ENCODE results near the gene ATP1A4.

DNA sequence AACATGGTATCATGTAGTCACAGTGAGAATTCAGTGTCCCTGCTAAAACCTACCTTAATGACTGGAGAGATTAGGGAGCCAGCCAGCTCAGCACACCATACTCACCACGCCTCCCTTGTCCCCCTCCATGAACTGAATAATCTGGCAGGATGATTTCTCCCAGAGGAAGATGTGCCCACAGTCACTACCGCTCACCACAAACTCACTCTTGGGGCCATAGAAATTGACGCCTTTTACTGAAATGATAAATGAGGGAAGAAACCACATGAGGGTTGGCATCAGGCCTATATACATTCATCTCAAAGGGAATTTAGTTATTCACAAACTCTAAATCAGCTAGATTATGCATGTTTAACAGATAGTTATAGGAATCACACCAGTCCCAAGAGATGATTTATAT, 71.1 kb downstream of the ATP1A4 start:
- TF ChIP-seq, protein P1, sequence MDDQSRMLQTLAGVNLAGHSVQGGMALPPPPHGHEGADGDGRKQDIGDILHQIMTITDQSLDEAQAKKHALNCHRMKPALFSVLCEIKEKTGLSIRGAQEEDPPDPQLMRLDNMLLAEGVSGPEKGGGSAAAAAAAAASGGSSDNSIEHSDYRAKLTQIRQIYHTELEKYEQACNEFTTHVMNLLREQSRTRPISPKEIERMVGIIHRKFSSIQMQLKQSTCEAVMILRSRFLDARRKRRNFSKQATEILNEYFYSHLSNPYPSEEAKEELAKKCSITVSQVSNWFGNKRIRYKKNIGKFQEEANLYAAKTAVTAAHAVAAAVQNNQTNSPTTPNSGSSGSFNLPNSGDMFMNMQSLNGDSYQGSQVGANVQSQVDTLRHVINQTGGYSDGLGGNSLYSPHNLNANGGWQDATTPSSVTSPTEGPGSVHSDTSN (CRISPR knock-in tag; IDR thresholded peaks at IDR 0.05; ENCODE audit: borderline replicate concordance): no peak
- TF ChIP-seq ZNF75D (CRISPR knock-in tag; IDR thresholded peaks at IDR 0.05; ENCODE audit: borderline replicate concordance): no peak
- no peak for TF ChIP-seq CEBPB (IDR thresholded peaks at IDR 0.05; ENCODE audit: borderline replicate concordance, low read depth, low read length)
- TF ChIP-seq EZH2 (conservative IDR thresholded peaks at IDR 0.05; ENCODE audit: low read depth, low read length): no peak
- TF ChIP-seq, protein P2, sequence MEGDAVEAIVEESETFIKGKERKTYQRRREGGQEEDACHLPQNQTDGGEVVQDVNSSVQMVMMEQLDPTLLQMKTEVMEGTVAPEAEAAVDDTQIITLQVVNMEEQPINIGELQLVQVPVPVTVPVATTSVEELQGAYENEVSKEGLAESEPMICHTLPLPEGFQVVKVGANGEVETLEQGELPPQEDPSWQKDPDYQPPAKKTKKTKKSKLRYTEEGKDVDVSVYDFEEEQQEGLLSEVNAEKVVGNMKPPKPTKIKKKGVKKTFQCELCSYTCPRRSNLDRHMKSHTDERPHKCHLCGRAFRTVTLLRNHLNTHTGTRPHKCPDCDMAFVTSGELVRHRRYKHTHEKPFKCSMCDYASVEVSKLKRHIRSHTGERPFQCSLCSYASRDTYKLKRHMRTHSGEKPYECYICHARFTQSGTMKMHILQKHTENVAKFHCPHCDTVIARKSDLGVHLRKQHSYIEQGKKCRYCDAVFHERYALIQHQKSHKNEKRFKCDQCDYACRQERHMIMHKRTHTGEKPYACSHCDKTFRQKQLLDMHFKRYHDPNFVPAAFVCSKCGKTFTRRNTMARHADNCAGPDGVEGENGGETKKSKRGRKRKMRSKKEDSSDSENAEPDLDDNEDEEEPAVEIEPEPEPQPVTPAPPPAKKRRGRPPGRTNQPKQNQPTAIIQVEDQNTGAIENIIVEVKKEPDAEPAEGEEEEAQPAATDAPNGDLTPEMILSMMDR (CRISPR knock-in tag; IDR thresholded peaks at IDR 0.05): no peak
- TF ChIP-seq SRSF9 (IDR thresholded peaks at IDR 0.05; ENCODE audit: borderline replicate concordance, insufficient read depth, low read depth, low read length, poor library complexity, severe bottlenecking): no peak
- TF ChIP-seq MZF1 (CRISPR knock-in tag; IDR thresholded peaks at IDR 0.05; ENCODE audit: borderline replicate concordance): no peak
- TF ChIP-seq ATF7 (IDR thresholded peaks at IDR 0.05): no peak
- no peak for TF ChIP-seq ATF7 (CRISPR knock-in tag; IDR thresholded peaks at IDR 0.05)

Data from HepG2 (cell line).